COLO668 (cell line): Measurements from ENCODE around the gene PPM1H.
"Not testable (repeated sequence)": the region's sequence is repeated elsewhere in the genome, so short reads cannot be mapped to it uniquely, and the experiment has no call there.

Experiments used
- DNase-seq: peaks from one replicate; lab custom pipeline; 2025; ENCODE audit not compliant: unreplicated experiment; lab: John Stamatoyannopoulos, UW

The PPM1H gene

GRCh38 chr12:62910549-62911169 is 24.3 kb downstream of the PPM1H start:
- no peak for DNase-seq

- no peak for DNase-seq
Measured at GRCh38 chr12:62909340-62909739, 25.6 kb downstream of the PPM1H start.

DNA sequence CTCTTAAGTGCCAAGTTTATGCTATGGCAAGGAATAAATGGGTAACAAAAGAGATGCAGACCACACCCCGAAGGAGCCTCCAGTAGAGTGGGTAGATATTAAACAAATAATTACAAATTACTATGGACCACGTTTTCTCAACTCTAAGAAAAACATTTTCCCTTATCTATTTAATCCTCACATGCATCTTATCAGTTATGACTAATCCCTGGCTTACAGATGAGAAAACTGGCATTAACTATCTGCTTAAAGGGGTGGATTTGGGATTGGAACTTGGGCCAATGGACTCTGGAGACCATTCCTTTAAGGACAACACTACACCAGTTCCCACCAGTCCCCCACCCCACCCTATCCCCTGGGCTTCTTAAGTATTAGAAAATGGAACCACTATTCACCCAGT is 26.3 kb downstream of the PPM1H start:
- DNase-seq = no peak

DNA sequence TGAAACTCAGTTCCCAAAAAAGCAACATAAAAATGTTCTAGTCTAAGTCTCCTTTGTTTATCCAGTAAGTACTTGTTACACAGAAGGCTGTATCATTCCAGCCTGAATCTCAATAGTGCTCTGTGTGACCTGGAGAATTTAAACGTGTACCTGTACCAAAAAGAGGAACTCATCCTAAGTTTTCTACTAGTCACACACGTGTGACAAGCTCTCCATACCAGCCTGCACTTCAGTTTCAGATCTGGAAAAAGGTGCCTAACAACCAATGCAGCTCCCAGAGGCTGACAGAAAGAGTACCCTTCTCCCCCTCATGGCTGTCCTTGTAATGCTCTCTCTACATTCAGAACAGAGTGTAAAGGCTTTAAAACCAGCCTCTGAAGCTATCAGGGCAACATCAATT is 27.4 kb downstream of the PPM1H start:
- no peak for DNase-seq

- DNase-seq = no peak
Measured at GRCh38 chr12:62907078-62907477, 27.9 kb downstream of the PPM1H start.

GRCh38 chr12:62903151-62903550 is 31.8 kb downstream of the PPM1H start:
- no peak for DNase-seq

DNA sequence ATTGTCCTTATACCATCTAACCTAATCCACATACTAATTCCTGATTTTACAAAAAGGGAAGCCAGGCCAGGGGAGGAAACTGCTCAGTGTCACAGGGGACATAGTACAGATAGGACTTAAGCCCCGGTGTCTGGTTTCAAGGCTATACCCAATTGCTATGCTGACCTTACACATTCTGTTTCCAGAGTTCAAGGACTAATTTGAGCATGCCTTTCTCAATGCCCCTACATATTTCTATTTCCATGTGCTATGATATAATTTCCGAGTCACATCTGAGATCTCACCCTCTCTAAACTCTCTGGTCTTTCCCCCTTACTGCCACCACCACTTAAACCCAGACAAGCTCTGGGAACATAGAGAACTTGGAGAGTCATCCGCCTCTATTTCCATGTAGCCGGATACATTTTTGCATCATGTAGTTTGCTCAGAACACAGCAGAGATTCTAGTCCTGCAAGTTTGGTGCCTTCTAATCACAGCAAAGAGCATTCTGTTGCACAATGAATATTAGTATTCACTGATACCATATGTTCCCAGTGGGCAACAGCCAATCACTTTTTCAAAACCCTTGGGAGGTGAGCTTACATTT is 34.2 kb downstream of the PPM1H start:
- no peak for DNase-seq

DNA sequence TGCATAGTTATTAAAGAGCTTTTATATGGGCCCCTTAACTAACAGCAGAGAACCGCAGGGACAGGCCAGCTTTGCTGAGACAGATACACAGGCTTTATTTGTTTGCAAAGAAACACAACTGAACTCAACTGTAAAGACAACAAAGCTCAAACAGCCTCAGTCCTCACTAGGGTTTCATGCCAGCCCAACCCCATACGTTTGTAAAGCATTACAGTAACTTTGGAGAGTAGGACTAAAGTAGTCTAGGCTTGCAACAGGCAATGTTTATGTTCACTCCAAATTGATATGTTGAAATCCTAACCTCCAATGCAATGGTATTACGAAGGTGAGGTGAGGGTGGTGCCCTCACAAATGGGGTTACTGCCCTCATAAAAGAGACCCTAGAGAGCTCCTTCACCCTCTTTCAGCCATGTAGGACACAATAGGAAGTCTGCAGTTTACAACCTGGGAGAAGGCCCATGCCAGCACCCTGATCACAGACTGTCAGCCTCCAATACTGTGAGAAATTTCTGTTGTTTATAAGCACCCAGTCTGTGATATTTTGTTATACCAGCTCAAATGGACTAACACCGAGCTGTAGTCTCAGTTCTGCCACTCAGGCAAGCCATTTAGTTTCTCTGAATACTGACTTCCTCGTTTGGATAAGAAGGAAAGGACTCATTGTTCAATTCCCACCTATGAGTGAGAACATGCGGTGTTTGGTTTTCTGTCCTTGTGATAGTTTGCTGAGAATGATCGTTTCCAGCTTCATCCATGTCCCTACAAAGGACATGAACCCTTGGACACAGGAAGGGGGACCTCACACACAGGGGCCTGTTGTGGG is 35.2 kb downstream of the PPM1H start:
- no peak for DNase-seq

DNA sequence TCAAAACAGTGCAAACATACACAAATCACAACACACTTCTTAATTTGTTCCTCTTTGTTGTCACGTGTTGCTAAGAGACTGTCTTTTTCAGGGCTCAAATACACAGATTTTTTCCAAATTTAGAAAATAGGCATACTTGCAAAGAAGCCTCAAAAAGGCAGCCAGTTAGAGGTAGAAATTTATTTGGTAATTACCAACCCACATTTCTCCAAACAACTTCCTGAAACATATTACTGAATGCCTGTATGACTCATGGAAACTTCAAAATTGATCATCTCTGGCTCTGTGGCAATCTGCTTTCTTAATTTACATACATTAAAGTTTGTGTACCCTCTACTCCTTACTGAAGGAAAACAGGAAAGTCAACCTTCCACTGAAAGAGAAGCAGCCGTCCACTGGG is 36.4 kb downstream of the PPM1H start:
- no peak for DNase-seq

DNA sequence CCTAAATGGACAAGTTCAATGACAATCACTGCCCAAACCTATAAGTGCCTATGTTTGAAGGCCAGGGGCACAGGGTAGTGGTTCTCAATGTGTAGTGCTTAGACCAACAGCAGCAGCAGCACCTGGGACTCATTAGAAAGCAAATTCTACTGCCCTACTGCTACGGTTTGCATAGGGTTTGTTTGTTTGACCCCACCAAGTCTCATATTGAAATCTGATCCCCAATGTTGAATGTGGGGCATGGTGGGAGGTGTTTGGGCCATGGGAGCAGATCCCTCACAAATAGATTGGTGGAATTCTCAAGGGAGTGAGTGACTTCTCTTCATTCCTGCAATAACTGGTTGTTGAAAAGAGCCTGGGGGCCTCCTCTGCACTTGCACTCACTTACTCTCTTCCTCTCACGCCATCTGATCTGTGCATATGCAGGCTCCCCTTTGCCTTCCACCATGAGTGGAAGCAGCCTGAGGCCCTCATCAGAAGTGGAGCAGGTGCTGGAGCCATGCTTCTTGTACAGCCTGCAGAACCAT is 39.5 kb downstream of the PPM1H start:
- DNase-seq = peak; percentile 13

DNA sequence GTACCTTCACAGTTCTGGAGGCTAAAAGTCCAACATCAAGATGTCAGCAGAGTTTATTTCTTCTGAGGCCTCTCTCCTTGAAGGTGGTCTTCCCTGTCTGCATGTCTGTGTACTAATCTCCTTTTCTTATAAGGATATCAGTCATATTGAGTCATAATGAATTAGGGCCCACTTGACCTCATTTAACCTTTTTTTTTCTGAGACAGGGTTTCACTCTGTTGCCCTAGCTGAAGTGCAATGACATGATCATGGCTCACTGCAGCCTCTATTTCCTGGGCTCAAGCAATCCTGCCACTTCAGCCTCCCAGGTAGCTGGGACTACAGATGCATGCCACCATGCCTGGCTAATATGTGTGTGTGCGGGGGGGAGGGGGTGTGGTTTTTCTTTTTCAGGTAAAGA is 41.7 kb downstream of the PPM1H start:
- no peak for DNase-seq

DNA sequence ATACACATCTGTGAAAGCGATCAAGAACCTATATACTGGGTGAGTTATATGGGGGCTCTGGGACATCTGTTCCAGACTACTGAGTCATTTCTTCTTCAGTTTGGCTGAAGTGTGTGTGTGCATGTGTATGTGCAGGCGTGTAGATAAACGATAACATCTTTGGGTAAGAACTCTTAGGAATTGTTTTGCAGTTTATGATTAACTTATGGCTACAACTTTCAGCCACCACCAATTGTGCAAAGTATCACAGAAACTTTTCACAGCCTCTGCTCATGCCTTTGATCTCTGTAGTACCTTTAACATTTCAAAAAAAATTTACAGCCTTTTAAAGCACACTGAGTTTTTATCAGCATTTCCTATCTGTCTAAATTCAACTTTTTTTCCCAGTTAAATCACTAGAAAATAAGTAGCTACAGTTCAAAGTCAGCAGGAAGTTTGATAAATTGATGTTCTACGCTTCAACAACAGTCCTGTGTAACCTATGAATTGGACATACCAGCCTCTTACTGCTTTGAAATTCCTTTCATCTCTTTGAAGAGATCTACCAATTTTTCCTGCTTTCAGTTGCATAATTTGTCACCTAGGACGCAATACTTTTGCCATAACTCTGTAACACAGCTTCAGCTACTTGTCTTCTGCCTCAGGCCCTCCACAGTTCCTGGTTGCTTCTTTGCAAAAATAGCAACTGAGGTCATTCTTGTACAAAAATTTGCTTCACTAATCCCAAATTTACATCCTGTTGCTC is 43.0 kb downstream of the PPM1H start:
- no peak for DNase-seq

DNA sequence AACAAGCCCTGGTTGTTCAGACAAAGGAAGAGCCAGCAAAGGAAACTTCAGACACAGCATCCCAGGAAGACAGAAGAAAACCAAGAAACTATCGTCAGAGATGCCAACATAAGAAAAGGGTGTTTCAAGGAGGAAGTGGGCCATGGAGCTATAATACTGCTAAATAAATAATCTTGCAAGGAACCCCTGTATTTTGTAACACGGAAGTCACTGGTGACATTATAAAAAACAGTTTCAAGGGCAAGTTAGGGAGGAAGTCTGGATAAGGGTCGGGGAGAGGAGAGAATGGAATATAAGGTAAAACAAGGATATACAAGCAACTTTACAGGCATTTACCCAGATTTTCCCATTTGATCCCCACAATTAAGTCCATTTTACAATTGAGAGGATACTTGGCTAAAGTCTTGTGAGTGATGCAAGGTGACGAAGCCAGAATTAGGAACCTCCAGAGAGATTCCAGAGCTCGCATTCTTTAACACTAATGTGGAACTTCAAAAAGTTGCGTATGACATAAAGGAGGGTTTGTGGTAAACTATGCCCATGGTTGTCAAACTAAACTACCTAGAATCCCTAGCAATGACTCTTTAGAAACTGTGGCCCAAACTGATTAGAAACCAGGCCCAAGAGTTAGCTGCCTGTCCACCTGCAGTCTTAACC is 46.4 kb downstream of the PPM1H start:
- DNase-seq = no peak

DNA sequence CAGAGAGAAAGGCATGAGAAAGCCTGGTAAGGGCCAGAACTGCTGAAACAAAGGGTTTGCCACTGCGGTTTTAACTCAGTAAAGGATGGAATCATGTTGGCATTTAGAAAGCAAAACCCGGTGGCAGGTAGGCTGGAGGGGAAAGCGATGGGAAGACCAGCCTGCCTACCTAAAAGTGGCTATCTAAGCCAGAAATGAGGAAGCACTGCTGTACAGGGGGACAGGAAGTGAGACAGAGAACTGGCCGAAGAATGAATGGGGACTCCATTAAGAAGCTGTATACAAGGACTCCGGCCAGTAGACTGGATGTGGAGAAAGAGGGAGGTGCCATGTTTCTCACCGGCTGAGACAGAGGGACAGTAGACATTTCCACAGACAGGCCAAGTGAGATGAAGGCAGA is 48.2 kb downstream of the PPM1H start:
- no peak for DNase-seq

DNA sequence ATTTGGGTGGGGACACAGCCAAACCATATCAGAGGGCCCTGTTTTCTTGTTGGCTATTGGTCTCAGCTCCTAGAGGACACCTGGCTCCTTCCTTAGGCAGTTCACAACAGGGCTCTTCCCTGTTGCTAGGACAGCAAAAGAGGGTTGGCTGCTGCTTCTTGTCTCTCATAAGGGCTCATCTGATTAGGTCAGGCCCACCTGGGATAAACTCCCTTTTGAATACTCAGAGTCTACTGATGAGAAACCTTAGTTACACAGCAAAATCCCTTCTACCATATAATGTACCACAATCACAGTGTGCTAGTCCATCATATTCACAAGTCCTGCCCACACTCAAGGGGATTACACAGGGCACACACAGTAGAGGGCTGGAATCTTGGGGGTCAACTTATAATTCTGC is 49.7 kb downstream of the PPM1H start:
- no peak for DNase-seq

DNA sequence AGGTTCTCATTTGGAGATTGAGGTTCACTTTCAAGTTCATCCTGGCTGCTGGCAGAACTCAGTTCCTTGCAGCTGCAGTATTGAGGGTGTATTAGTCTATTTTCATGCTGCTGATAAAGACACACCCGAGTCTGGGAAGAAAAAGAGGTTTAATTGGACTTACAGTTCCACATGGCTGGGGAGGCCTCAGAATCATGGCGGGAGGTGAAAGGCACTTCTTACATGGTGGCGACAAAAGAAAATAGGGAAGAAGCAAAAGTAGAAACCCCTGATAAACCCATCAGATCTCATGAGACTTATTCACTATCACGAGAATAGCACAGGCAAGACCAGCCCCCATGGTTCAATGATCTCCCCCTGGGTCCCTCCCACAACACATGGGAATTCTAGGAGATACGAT is 50.1 kb downstream of the PPM1H start:
- not testable (repeated sequence) for DNase-seq

DNA sequence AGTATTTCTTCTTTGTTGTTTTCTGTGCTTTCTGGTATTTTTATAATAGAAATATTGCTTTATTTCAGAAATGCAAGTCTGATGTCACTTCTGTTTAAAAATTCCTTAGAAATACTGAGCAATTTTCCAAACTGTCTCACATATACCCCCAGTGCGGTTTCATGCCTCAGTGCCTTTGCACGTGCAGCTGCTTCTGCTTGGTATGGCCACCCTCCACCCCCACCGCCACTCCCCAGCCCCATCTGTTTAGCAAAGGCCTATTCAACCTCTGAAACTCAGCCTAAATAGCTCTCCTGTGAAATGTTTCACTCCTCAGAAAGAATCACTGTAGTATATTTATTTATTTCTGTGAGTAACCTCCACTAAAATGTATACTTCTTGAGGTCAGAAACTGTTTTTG is 52.3 kb downstream of the PPM1H start:
- DNase-seq = no peak

DNA sequence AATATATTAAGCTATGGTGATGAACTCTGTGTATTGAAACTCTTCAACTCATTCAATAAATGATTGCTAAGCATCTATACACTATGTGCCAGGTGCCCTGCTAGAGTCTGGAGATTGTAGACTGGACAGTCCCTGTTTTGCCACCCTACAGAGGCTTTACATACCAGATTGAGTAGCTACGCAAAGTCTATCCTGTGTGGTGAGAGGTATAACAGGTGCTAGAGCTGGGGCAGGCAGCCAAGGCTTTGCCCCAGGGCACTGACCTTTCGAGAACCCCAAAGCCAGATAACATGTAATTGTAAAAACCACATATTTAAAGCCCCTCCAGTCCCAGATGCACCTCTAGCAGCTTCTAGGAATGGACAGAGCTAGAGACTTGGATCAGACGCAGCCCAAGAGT is 52.8 kb downstream of the PPM1H start:
- no peak for DNase-seq

DNA sequence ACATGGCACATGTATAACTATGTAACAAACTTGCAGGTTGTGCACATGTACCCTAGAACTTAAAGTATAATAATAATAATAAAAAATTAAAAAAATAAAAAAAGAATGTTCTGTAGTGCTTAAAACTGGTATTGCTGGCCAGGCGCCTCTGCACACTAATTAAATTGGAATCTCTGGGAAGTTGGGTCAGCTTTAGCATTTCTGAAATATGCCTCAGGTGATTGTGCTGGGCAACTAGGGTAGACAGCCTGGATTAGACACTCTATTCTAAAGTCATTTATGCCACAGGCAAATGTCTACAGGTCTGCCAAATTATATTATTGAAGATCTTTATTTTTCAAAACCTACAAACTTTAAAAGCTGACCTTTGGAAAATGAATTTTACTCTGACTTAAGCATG is 55.3 kb downstream of the PPM1H start:
- no peak for DNase-seq

DNA sequence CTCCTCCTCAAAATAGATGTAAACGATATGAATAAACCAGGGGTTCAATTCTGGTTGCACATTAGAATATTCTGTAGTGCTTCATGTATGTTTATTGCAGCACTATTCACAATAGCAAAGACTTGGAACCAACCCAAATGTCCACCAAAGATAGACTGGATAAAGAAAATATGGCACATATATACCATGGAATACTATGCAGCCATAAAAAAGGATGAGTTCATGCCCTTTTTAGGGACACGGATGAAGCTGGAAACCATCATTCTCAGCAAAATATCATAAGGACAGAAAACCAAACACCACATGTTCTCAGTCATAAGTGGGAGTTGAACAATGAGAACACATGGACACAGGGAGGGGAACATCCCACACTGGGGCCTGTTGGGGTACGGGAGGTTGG is 55.7 kb downstream of the PPM1H start:
- DNase-seq = not testable (repeated sequence)

GRCh38 chr12:62878211-62878610 is 56.7 kb downstream of the PPM1H start:
- DNase-seq = no peak
